ENCODE data around the gene UBR2.

Gene UBR2

GRCh38 chr6:42714098-42714761 lies 150.4 kb downstream of the UBR2 start:
- no peaks in the 10 kb centered on the region for H3K36me3 ChIP-seq (ENCODE audit: control insufficient read depth, insufficient read depth, low read length)
- DNase-seq (ENCODE audit: extremely low read depth, insufficient read length): no peak
- H3K27me3 ChIP-seq (replicated peaks; ENCODE audit: control insufficient read depth, insufficient read depth, low read length): no peaks in the 10 kb centered on the region
- H3K4me3 ChIP-seq (replicated peaks; ENCODE audit: low read depth, low read length): no peak overlapping the region
- no peak for TF ChIP-seq CTCF (IDR thresholded peaks at IDR 0.05; ENCODE audit: insufficient read depth, low read length, poor library complexity, severe bottlenecking)

- H3K36me3 ChIP-seq (ENCODE audit: control insufficient read depth, insufficient read depth, low read length): no peaks in the 10 kb centered on the region
- no peaks in the 10 kb centered on the region for H3K27me3 ChIP-seq (replicated peaks; ENCODE audit: control insufficient read depth, insufficient read depth, low read length)
- no peak for TF ChIP-seq CTCF (IDR thresholded peaks at IDR 0.05; ENCODE audit: insufficient read depth, low read length, poor library complexity, severe bottlenecking)
- H3K4me3 ChIP-seq (replicated peaks; ENCODE audit: low read depth, low read length): no peak overlapping the region
- DNase-seq (ENCODE audit: extremely low read depth, insufficient read length): no peak
These were observed 152.0 kb downstream of the UBR2 start for GRCh38 chr6:42715871-42716270.

- no peak for TF ChIP-seq CTCF (IDR thresholded peaks at IDR 0.05; ENCODE audit: insufficient read depth, low read length, poor library complexity, severe bottlenecking)
- Histone ChIP-seq H3K36me3 (ENCODE audit: control insufficient read depth, insufficient read depth, low read length) (no peaks in the 10 kb centered on the region), H3K27me3 (replicated peaks; ENCODE audit: control insufficient read depth, insufficient read depth, low read length) (no peaks in the 10 kb centered on the region; the same call in 1 of the 2 replicates), H3K4me3 (replicated peaks; ENCODE audit: low read depth, low read length) (no peak overlapping the region)
- no peak for DNase-seq (ENCODE audit: extremely low read depth, insufficient read length)
These were observed 156.9 kb downstream of the UBR2 start for GRCh38 chr6:42720739-42721138.

- no peak for TF ChIP-seq CTCF (IDR thresholded peaks at IDR 0.05; ENCODE audit: insufficient read depth, low read length, poor library complexity, severe bottlenecking)
- no peaks in the 10 kb centered on the region; the same call in 1 of the 2 replicates for H3K27me3 ChIP-seq (replicated peaks; ENCODE audit: control insufficient read depth, insufficient read depth, low read length)
- no peaks in the 10 kb centered on the region for H3K36me3 ChIP-seq (ENCODE audit: control insufficient read depth, insufficient read depth, low read length)
- H3K4me3 ChIP-seq (replicated peaks; ENCODE audit: low read depth, low read length): no peak within 1 kb of the TSS
- DNase-seq (ENCODE audit: extremely low read depth, insufficient read length): no peak
These were observed 158.7 kb downstream of the UBR2 start, which contains the start of gene PRPH2 for GRCh38 chr6:42722497-42722896. Gene PRPH2 (minus strand): TSS chr6:42722597. CDS start chr6:42722334, 263 bp downstream.

GRCh38 chr6:42724825-42725224 lies 161.0 kb downstream of the UBR2 start:
- no peak overlapping the region for H3K4me3 ChIP-seq (replicated peaks; ENCODE audit: low read depth, low read length)
- TF ChIP-seq CTCF (IDR thresholded peaks at IDR 0.05; ENCODE audit: insufficient read depth, low read length, poor library complexity, severe bottlenecking): no peak
- no peaks in the 10 kb centered on the region for H3K36me3 ChIP-seq (ENCODE audit: control insufficient read depth, insufficient read depth, low read length)
- H3K27me3 ChIP-seq (replicated peaks; ENCODE audit: control insufficient read depth, insufficient read depth, low read length): no peaks in the 10 kb centered on the region; the same call in 1 of the 2 replicates
- no peak for DNase-seq (ENCODE audit: extremely low read depth, insufficient read length)

All from GM06990 (cell line).